HepG2 (cell line): ENCODE measurements around the gene CARMIL3. TPM values are rescaled to one million over a fixed set of nuclear protein-coding genes. Genes with fewer than 3 reads are reported as not detected.

Experiments used
- ERF ChIP-seq: IDR thresholded peaks from 2 replicates; pipeline ENCODE4 v1.6.1; 2018; ENCODE audit warnings: missing biosample characterization, missing genetic modification reagents
- FOXO1 ChIP-seq: sonication (generic); formaldehyde crosslinking; IDR thresholded peaks from 2 replicates; pipeline ENCODE4 v1.4.0; 2020; ENCODE audit warnings: missing genetic modification reagents
- GATAD2A ChIP-seq: IDR thresholded peaks from 2 replicates; pipeline ENCODE4 v1.6.1; 2016
- HCFC1 ChIP-seq: fragments of 150-350 bp; IDR thresholded peaks from 2 replicates; pipeline ENCODE4 v1.6.1; 2014; ENCODE audit warnings: low read depth, low read length
- KDM5A ChIP-seq: fragments of 200-600 bp; sonication (generic); IDR thresholded peaks from 2 replicates; pipeline ENCODE4 v1.7.0; 2018; ENCODE audit warnings: antibody characterized with exemption, mild to moderate bottlenecking, low read length, borderline replicate concordance
- POLR2AphosphoS5 ChIP-seq: IDR thresholded peaks from 2 replicates; pipeline ENCODE4 v1.6.1; 2012; ENCODE audit warnings: low read depth, low read length
- RARA ChIP-seq: IDR thresholded peaks from 2 replicates; pipeline ENCODE4 v1.6.1; 2016; ENCODE audit warnings: missing genetic modification reagents, missing compliant biosample characterization
- TRAFD1 ChIP-seq: sonication (generic); formaldehyde crosslinking; IDR thresholded peaks from 2 replicates; pipeline ENCODE4 v1.5.1; 2020; ENCODE audit warnings: missing genetic modification reagents, mild to moderate bottlenecking, borderline replicate concordance
- YY1 ChIP-seq: IDR thresholded peaks from 2 replicates; pipeline ENCODE4 v1.6.1; 2011; ENCODE audit warnings: low read length, low read depth, moderate library complexity, mild to moderate bottlenecking; ENCODE audit not compliant: insufficient read depth, insufficient replicate concordance
- ZBTB42 ChIP-seq: sonication (generic); formaldehyde crosslinking; IDR thresholded peaks from 2 replicates; pipeline ENCODE4 v1.5.0; 2020; ENCODE audit warnings: mild to moderate bottlenecking, missing genetic modification reagents
- ZBTB43 ChIP-seq: sonication (generic); formaldehyde crosslinking; conservative IDR thresholded peaks from 2 replicates; pipeline ENCODE4 v1.4.0; 2020; ENCODE audit warnings: missing genetic modification reagents
- ZFP82 ChIP-seq: sonication (generic); formaldehyde crosslinking; IDR thresholded peaks from 2 replicates; pipeline ENCODE4 v1.5.1; 2020; ENCODE audit warnings: mild to moderate bottlenecking, missing genetic modification reagents, borderline replicate concordance
- ZMYM3 ChIP-seq: sonication (generic); formaldehyde crosslinking; IDR thresholded peaks from 2 replicates; pipeline ENCODE4 v1.5.1; 2020; ENCODE audit warnings: mild to moderate bottlenecking, missing genetic modification reagents
- ZNF329 ChIP-seq: sonication (generic); formaldehyde crosslinking; IDR thresholded peaks from 2 replicates; pipeline ENCODE4 v1.9.0; 2021; ENCODE audit warnings: low read depth, mild to moderate bottlenecking, missing genetic modification reagents
- ZNF383 ChIP-seq: sonication (generic); formaldehyde crosslinking; IDR thresholded peaks from 2 replicates; pipeline ENCODE4 v1.4.0; 2020; ENCODE audit warnings: missing genetic modification reagents, mild to moderate bottlenecking, borderline replicate concordance
- ZNF577 ChIP-seq: sonication (generic); formaldehyde crosslinking; IDR thresholded peaks from 2 replicates; pipeline ENCODE4 v1.4.0; 2020; ENCODE audit warnings: mild to moderate bottlenecking, low read depth, missing genetic modification reagents, borderline replicate concordance
- ZNF619 ChIP-seq: sonication (generic); formaldehyde crosslinking; IDR thresholded peaks from 2 replicates; pipeline ENCODE4 v1.4.0; 2020; ENCODE audit warnings: mild to moderate bottlenecking, missing genetic modification reagents
- ZNF660 ChIP-seq: sonication (generic); formaldehyde crosslinking; IDR thresholded peaks from 2 replicates; pipeline ENCODE4 v1.5.1; 2020; ENCODE audit warnings: mild to moderate bottlenecking, low read depth, missing genetic modification reagents, borderline replicate concordance
- ZNF687 ChIP-seq: sonication (generic); formaldehyde crosslinking; IDR thresholded peaks from 2 replicates; pipeline ENCODE4 v1.5.1; 2020; ENCODE audit warnings: mild to moderate bottlenecking, missing genetic modification reagents, moderate library complexity
- polyA plus RNA-seq, 8 experiments: library from polyadenylated mRNA; depleted of rRNA in 3 of 8; stranded (reverse) in 7 of 8; unstranded in 1 of 8; fragments of >200 nt; fragmentation: Illumina TruSeq in 4 of 8; extraction: Trizol in 4 of 8; gene quantifications; 2 replicates each; pipeline versions ENCODE4 v1.2.1 to v1.2.3, GENCODE V29; 2011 to 2016; ENCODE audit warnings: low read depth in 4 of 8, missing spikeins in 1 of 8, mixed read lengths in 1 of 8; ENCODE audit not compliant: insufficient read depth in 1 of 8
- total RNA-seq, 5 experiments: library from RNA; depleted of rRNA; stranded (reverse); fragments of >200 nt; fragmentation: Illumina TruSeq; extraction: Trizol; gene quantifications; 2 replicates each; pipeline ENCODE4 v1.2.3, GENCODE V29; 2016; ENCODE audit warnings: low read depth in 1 of 5
- TF ChIP-seq, protein P1 (sequence below): sonication (generic); formaldehyde crosslinking; IDR thresholded peaks from 2 replicates; pipeline ENCODE4 v1.5.0; 2020; ENCODE audit warnings: mild to moderate bottlenecking, missing genetic modification reagents, moderate library complexity

CARMIL3 gene
- total and polyA plus RNA-seq, 2 of the 13 experiments (the other 11 are each of a cell fraction or from before 2014, with no cell fraction given) = 0.27 to 0.55 TPM

- no peak for TF ChIP-seq ZNF660 (CRISPR knock-in tag)
- peak; percentile 46 for TF ChIP-seq ZMYM3
- no peak for TF ChIP-seq KDM5A
- peak; percentile 83 for TF ChIP-seq TRAFD1 (CRISPR knock-in tag)
- no peak for TF ChIP-seq ZNF577 (CRISPR knock-in tag)
- TF ChIP-seq GATAD2A (CRISPR knock-in tag) = peak; percentile 63
- no peak for TF ChIP-seq ZBTB43 (CRISPR knock-in tag)
- 0 out of 2 replicates have a peak, but pooled peaks have one; percentile 21 for TF ChIP-seq ZNF619 (CRISPR knock-in tag)
- TF ChIP-seq ZNF329 = no peak
- peak; percentile 62; the same call in 1 of the 2 replicates for TF ChIP-seq ERF (CRISPR knock-in tag)
- peak; percentile 46 for TF ChIP-seq ZNF687 (CRISPR knock-in tag)
- TF ChIP-seq YY1 = peak; percentile 24
- TF ChIP-seq, protein P1, sequence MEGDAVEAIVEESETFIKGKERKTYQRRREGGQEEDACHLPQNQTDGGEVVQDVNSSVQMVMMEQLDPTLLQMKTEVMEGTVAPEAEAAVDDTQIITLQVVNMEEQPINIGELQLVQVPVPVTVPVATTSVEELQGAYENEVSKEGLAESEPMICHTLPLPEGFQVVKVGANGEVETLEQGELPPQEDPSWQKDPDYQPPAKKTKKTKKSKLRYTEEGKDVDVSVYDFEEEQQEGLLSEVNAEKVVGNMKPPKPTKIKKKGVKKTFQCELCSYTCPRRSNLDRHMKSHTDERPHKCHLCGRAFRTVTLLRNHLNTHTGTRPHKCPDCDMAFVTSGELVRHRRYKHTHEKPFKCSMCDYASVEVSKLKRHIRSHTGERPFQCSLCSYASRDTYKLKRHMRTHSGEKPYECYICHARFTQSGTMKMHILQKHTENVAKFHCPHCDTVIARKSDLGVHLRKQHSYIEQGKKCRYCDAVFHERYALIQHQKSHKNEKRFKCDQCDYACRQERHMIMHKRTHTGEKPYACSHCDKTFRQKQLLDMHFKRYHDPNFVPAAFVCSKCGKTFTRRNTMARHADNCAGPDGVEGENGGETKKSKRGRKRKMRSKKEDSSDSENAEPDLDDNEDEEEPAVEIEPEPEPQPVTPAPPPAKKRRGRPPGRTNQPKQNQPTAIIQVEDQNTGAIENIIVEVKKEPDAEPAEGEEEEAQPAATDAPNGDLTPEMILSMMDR (CRISPR knock-in tag) = peak; percentile 44
- TF ChIP-seq FOXO1 (CRISPR knock-in tag) = peak; percentile 45; the same call in 1 of the 2 replicates
- no peak for TF ChIP-seq ZFP82 (CRISPR knock-in tag)
- no peak for TF ChIP-seq HCFC1
- TF ChIP-seq ZNF383 (CRISPR knock-in tag) = no peak
- peak; percentile 92; the same call in 1 of the 2 replicates for TF ChIP-seq ZBTB42
- peak; percentile 43; the same call in 1 of the 2 replicates for TF ChIP-seq RARA
- no peak for TF ChIP-seq POLR2AphosphoS5
These were observed 15.6 kb downstream of the CARMIL3 start (continued) for GRCh38 chr14:24067133-24068082.
